Cardiac fibroblast (primary cell): ENCODE measurements around the gene EDC3.

ENCODE experiments used
- DNase-seq, 2 donors: peaks; one replicate each; pipeline versions ENCODE4 v3.0.0 to v3.0.0-alpha.2; 2010; ENCODE audit warnings: low read depth in 2 of 2
- H3K4me3 ChIP-seq, 2 donors: replicated peaks in 1 of 2; 1 replicate in 1 of 2; 2 replicates in 1 of 2; pipeline ENCODE4 v1.5.1; 2011; ENCODE audit warnings: low read depth in 2 of 2, low read length in 2 of 2, mild to moderate bottlenecking in 2 of 2, moderate library complexity in 1 of 2
- CTCF ChIP-seq: IDR thresholded peaks from one replicate; pipeline ENCODE4 v1.5.1; 2011; ENCODE audit warnings: low read depth, mild to moderate bottlenecking, low read length, inconsistent platforms

EDC3 gene

GRCh38 chr15:74674161-74674560 lies 21.7 kb downstream of the EDC3 start:
- no peak overlapping the region for H3K4me3 ChIP-seq
- DNase-seq, result no peak
- no peak for TF ChIP-seq CTCF

- no peak for DNase-seq
- no peak overlapping the region for H3K4me3 ChIP-seq
- TF ChIP-seq CTCF, result no peak
Observed at GRCh38 chr15:74669627-74670026, 26.2 kb downstream of the EDC3 start.

GRCh38 chr15:74667975-74668374 lies 27.8 kb downstream of the EDC3 start:
- no peak for DNase-seq
- no peak overlapping the region for H3K4me3 ChIP-seq
- no peak for TF ChIP-seq CTCF

- DNase-seq, result no peak
Observed at GRCh38 chr15:74664670-74665069, 31.2 kb downstream of the EDC3 start.

GRCh38 chr15:74664028-74664616 lies 31.7 kb downstream of the EDC3 start:
- no peak for TF ChIP-seq CTCF
- no peak overlapping the region for H3K4me3 ChIP-seq
- peak; percentile 58 to 65 for DNase-seq

More at GRCh38 chr15:74664670-74665069, 31.2 kb downstream of the EDC3 start:
- no peak for TF ChIP-seq CTCF
- no peak overlapping the region for H3K4me3 ChIP-seq

- TF ChIP-seq CTCF, result no peak
- DNase-seq, result no peak
- no peak overlapping the region for H3K4me3 ChIP-seq
Observed at GRCh38 chr15:74663303-74664027, 32.4 kb downstream of the EDC3 start.
